GM23338 (cell line): ENCODE measurements around the gene CPLANE1. TPM values are rescaled to one million over a fixed set of nuclear protein-coding genes. Genes with fewer than 3 reads are reported as not detected.
"Not testable (repeated sequence)": the region's sequence is repeated elsewhere in the genome, so short reads cannot be mapped to it uniquely, and the experiment has no call there.

ENCODE experiments used
- ATAC-seq: fragments of 200-7000 bp; cut with Tn5 transposase; 3 replicates; pipeline ENCODE4 v1.9.1; 2020
- DNase-seq: peaks from one replicate; pipeline ENCODE4 v3.0.0-alpha.2; 2015; ENCODE audit warnings: low spot score
- H2AFZ ChIP-seq: fragments of 200-600 bp; sonication (generic); 2 replicates; pipeline ENCODE4 v1.8.0; 2016; ENCODE audit warnings: antibody characterized with exemption, mild to moderate bottlenecking, moderate library complexity
- H3F3A ChIP-seq: fragments of 200-600 bp; sonication (generic); replicated peaks from 2 replicates; pipeline ENCODE4 v1.8.0; 2017; ENCODE audit warnings: antibody characterized with exemption, mixed run types, low read depth
- H3K27ac ChIP-seq: fragments of 200-600 bp; sonication (generic); 2 replicates; pipeline ENCODE4 v1.6.1; 2016; ENCODE audit warnings: low read depth
- H3K27me3 ChIP-seq: fragments of 200-600 bp; sonication (generic); 2 replicates; pipeline ENCODE4 v1.8.0; 2016; ENCODE audit warnings: mild to moderate bottlenecking, mixed run types, moderate library complexity; ENCODE audit not compliant: insufficient read depth
- H3K36me3 ChIP-seq: fragments of 200-600 bp; sonication (generic); 2 replicates; pipeline ENCODE4 v1.8.0; 2016; ENCODE audit warnings: mild to moderate bottlenecking; ENCODE audit not compliant: insufficient read depth
- H3K4me1 ChIP-seq: fragments of 200-600 bp; sonication (generic); 2 replicates; pipeline ENCODE4 v1.8.0; 2016; ENCODE audit warnings: mild to moderate bottlenecking, moderate library complexity; ENCODE audit not compliant: insufficient read depth
- H3K4me2 ChIP-seq: fragments of 200-600 bp; sonication (generic); 2 replicates; pipeline ENCODE4 v1.7.1; 2017; ENCODE audit warnings: mixed run types
- H3K4me3 ChIP-seq: fragments of 200-600 bp; sonication (generic); 2 replicates; pipeline ENCODE4 v1.6.1; 2016; ENCODE audit warnings: mixed run types
- H3K79me2 ChIP-seq: fragments of 200-600 bp; sonication (generic); replicated peaks from 2 replicates; pipeline ENCODE4 v1.8.0; 2017; ENCODE audit warnings: mild to moderate bottlenecking; ENCODE audit not compliant: insufficient read depth
- H3K9me2 ChIP-seq: fragments of 200-600 bp; sonication (generic); 2 replicates; pipeline ENCODE4 v1.8.0; 2017; ENCODE audit not compliant: insufficient read depth
- H4K20me1 ChIP-seq: fragments of 200-600 bp; sonication (generic); replicated peaks from 2 replicates; pipeline ENCODE4 v1.8.0; 2017; ENCODE audit warnings: mild to moderate bottlenecking; ENCODE audit not compliant: insufficient read depth
- H3K27ac Mint-ChIP-seq: 2 replicates; pipeline ENCODE4 v1.8.0; 2020; ENCODE audit warnings: inconsistent platforms, mild to moderate bottlenecking, moderate library complexity, mixed read lengths
- H3K27me3 Mint-ChIP-seq: 3 replicates; pipeline ENCODE4 v1.8.0; 2022; ENCODE audit warnings: low read depth, mild to moderate bottlenecking, moderate library complexity, mixed read lengths, inconsistent platforms; ENCODE audit not compliant: insufficient read depth, poor library complexity
- H3K36me3 Mint-ChIP-seq: 3 replicates; pipeline ENCODE4 v1.8.0; 2021; ENCODE audit warnings: low read depth, mild to moderate bottlenecking, inconsistent platforms, moderate library complexity, mixed read lengths
- H3K4me1 Mint-ChIP-seq: 3 replicates; pipeline ENCODE4 v1.8.0; 2020; ENCODE audit warnings: mild to moderate bottlenecking, inconsistent platforms, mixed read lengths
- H3K4me3 Mint-ChIP-seq: 3 replicates; pipeline ENCODE4 v1.8.0; 2021; ENCODE audit warnings: moderate library complexity, mild to moderate bottlenecking, inconsistent platforms, mixed read lengths
- H3K9me3 Mint-ChIP-seq: 3 replicates; pipeline ENCODE4 v1.8.0; 2020; ENCODE audit warnings: moderate library complexity, mild to moderate bottlenecking, inconsistent platforms, mixed read lengths
- CREB1 ChIP-seq: fragments of 250-450 bp; sonication (Bioruptor Pico); IDR thresholded peaks from 2 replicates; pipeline ENCODE4 v1.5.0; 2020; ENCODE audit warnings: low read depth, mild to moderate bottlenecking, moderate library complexity
- CTCF ChIP-seq, 2 experiments: fragments of 200-600 bp in 1 of 2; sonication (generic) in 1 of 2; conservative IDR thresholded peaks; 2 replicates each; pipeline versions ENCODE4 v1.5.1 to v1.6.1; 2016 to 2017; ENCODE audit warnings: antibody characterized with exemption in 2 of 2, low read depth in 2 of 2, mild to moderate bottlenecking in 2 of 2, moderate library complexity in 1 of 2
- ETS1 ChIP-seq: IDR thresholded peaks from 2 replicates; pipeline ENCODE4 v1.6.1; 2016; ENCODE audit warnings: antibody characterized with exemption
- NANOG ChIP-seq: IDR thresholded peaks from 2 replicates; pipeline ENCODE4 v1.6.1; 2016; ENCODE audit warnings: antibody characterized with exemption, borderline replicate concordance
- ZNF331 ChIP-seq: fragments of 250-450 bp; sonication (Bioruptor Pico); IDR thresholded peaks from 2 replicates; pipeline ENCODE4 v1.5.0; 2020; ENCODE audit warnings: low read depth, mild to moderate bottlenecking, moderate library complexity
- ZNF462 ChIP-seq: fragments of 250-450 bp; sonication (Bioruptor Pico); IDR thresholded peaks from 2 replicates; pipeline ENCODE4 v1.5.0; 2020; ENCODE audit warnings: mild to moderate bottlenecking, moderate library complexity
- polyA plus RNA-seq: library from polyadenylated mRNA; unstranded; fragments of >200 nt; fragmentation: Nextera tagmentation; extraction: Ambion mirVana; gene quantifications from 2 replicates; pipeline ENCODE4 v1.2.1, GENCODE V29; 2016
- total RNA-seq: library from RNA; depleted of rRNA; stranded (reverse); fragments of >200 nt; shearing (Covaris generic); gene quantifications from 2 replicates; pipeline ENCODE4 v1.2.3, GENCODE V29; 2014

Gene CPLANE1
- total and polyA plus RNA-seq, 2 experiments from 2014 or later = 5.1 to 8.3 TPM

- DNase-seq, H3K4me3 ChIP-seq, H4K20me1 ChIP-seq, H3K36me3 Mint-ChIP-seq, H3K27ac Mint-ChIP-seq, H3K27me3 ChIP-seq, H3K4me1 ChIP-seq, H3K36me3 ChIP-seq, H3K79me2 ChIP-seq, H3K27me3 Mint-ChIP-seq, H3K9me2 ChIP-seq, H3K27ac ChIP-seq, H3K4me2 ChIP-seq, H3K4me3 Mint-ChIP-seq, H3K4me1 Mint-ChIP-seq, H3F3A ChIP-seq, ATAC-seq, H2AFZ ChIP-seq: not testable (repeated sequence)
- peaks cover 24% of the 10 kb centered on the region for H3K9me3 Mint-ChIP-seq
These were observed 18.9 kb upstream of the CPLANE1 start for GRCh38 chr5:37268100-37268499.

- Mint-ChIP-seq H3K36me3 (no peaks in the 10 kb centered on the region; the same call in 1 of the 3 replicates), H3K27ac (no peak overlapping the region)
- no peak for ATAC-seq
These were observed 6.7 kb upstream of the CPLANE1 start for GRCh38 chr5:37255774-37256358.

More at GRCh38 chr5:37255774-37256358, 6.7 kb upstream of the CPLANE1 start:
- H3K9me2 ChIP-seq = no peaks in the 10 kb centered on the region
- H3K36me3 ChIP-seq = no peaks in the 10 kb centered on the region
- no peak for DNase-seq
- no peak overlapping the region for H3K4me3 ChIP-seq
- no peaks in the 10 kb centered on the region for H4K20me1 ChIP-seq
- no peaks in the 10 kb centered on the region for H3K4me1 ChIP-seq
- H2AFZ ChIP-seq = no peak overlapping the region
- H3K27me3 ChIP-seq = no peaks in the 10 kb centered on the region
- TF ChIP-seq CREB1 (CRISPR knock-in tag) = no peak
- no peak for TF ChIP-seq ETS1
- no peak for TF ChIP-seq NANOG
- no peak for TF ChIP-seq CTCF (conservative IDR thresholded peaks at IDR 0.05; ENCODE audit: low read depth in 2 of 2)
- TF ChIP-seq ZNF331 (CRISPR knock-in tag) = no peak
- no peak for TF ChIP-seq ZNF462 (CRISPR knock-in tag)
- no peak overlapping the region for H3K4me2 ChIP-seq
- Mint-ChIP-seq H3K27me3 (peaks cover 3% of the 10 kb centered on the region), H3K9me3 (peaks cover 17% of the 10 kb centered on the region; the same call in 2 of the 3 replicates), H3K4me1 (no peaks in the 10 kb centered on the region), H3K4me3 (no peak overlapping the region)
- no peak overlapping the region for H3K27ac ChIP-seq
- no peaks in the 10 kb centered on the region for H3K79me2 ChIP-seq
- H3F3A ChIP-seq = no peaks in the 10 kb centered on the region
